H9 (cell line): ENCODE results near the gene FNDC3B. TPM values are rescaled to one million over a fixed set of nuclear protein-coding genes. Genes with fewer than 3 reads are reported as not detected.

Experiments
- DNase-seq: peaks from one replicate; pipeline ENCODE4 v3.0.0-alpha.2; 2017
- H2AFZ ChIP-seq: one replicate; pipeline ENCODE4 v1.6.1; 2013; ENCODE audit warnings: mild to moderate bottlenecking, low read length, control low read depth, moderate library complexity
- H2AK5ac ChIP-seq: 2 replicates; pipeline ENCODE4 v1.6.1; 2013; ENCODE audit warnings: low read length, control low read depth, mixed read lengths; ENCODE audit not compliant: insufficient read length
- H2BK120ac ChIP-seq: one replicate; pipeline ENCODE4 v1.6.1; 2013; ENCODE audit warnings: low read depth, mild to moderate bottlenecking, low read length, control low read depth, inconsistent platforms; ENCODE audit not compliant: poor library complexity, severe bottlenecking
- H2BK12ac ChIP-seq: 2 replicates; pipeline ENCODE4 v1.6.1; 2013; ENCODE audit warnings: low read length, control low read depth, mixed read lengths, low read depth; ENCODE audit not compliant: insufficient read length
- H2BK15ac ChIP-seq: 2 replicates; pipeline ENCODE4 v1.6.1; 2013; ENCODE audit warnings: low read depth, low read length, control low read depth
- H2BK20ac ChIP-seq: one replicate; pipeline ENCODE4 v1.6.1; 2013; ENCODE audit warnings: low read depth, mild to moderate bottlenecking, low read length, control low read depth, inconsistent platforms; ENCODE audit not compliant: poor library complexity, severe bottlenecking
- H2BK5ac ChIP-seq: 2 replicates; pipeline ENCODE4 v1.6.1; 2013; ENCODE audit warnings: low read length, control low read depth, mixed read lengths; ENCODE audit not compliant: insufficient read length
- H3K14ac ChIP-seq: 2 replicates; pipeline ENCODE4 v1.6.1; 2013; ENCODE audit warnings: low read length, control low read depth; ENCODE audit not compliant: insufficient read depth
- H3K18ac ChIP-seq: 2 replicates; pipeline ENCODE4 v1.6.1; 2013; ENCODE audit warnings: low read depth, mild to moderate bottlenecking, mixed read lengths, low read length, control low read depth; ENCODE audit not compliant: insufficient read length
- H3K23ac ChIP-seq: 2 replicates; pipeline ENCODE4 v1.6.1; 2013; ENCODE audit warnings: low read length, control low read depth, mixed read lengths, low read depth; ENCODE audit not compliant: insufficient read length
- H3K23me2 ChIP-seq: 2 replicates; pipeline ENCODE4 v1.6.1; 2013; ENCODE audit warnings: low read depth, mild to moderate bottlenecking, mixed read lengths, low read length, control low read depth; ENCODE audit not compliant: insufficient read length, poor library complexity, severe bottlenecking
- H3K27ac ChIP-seq: 2 replicates; pipeline ENCODE4 v1.5.1; 2013; ENCODE audit warnings: low read length, control low read depth, mixed read lengths, low read depth; ENCODE audit not compliant: insufficient read length
- H3K27me3 ChIP-seq: 2 replicates; pipeline ENCODE4 v1.6.1; 2013; ENCODE audit warnings: low read length, control low read depth, inconsistent platforms; ENCODE audit not compliant: insufficient read depth
- H3K4ac ChIP-seq: 2 replicates; pipeline ENCODE4 v1.6.1; 2013; ENCODE audit warnings: low read depth, mild to moderate bottlenecking, control low read depth, inconsistent platforms, low read length, moderate library complexity
- H3K4me1 ChIP-seq: 2 replicates; pipeline ENCODE4 v1.6.1; 2013; ENCODE audit warnings: low read length, control low read depth, inconsistent platforms; ENCODE audit not compliant: insufficient read depth
- H3K4me2 ChIP-seq: 2 replicates; pipeline ENCODE4 v1.6.1; 2013; ENCODE audit warnings: low read length, control low read depth, mixed read lengths; ENCODE audit not compliant: insufficient read length, insufficient read depth
- H3K56ac ChIP-seq: 2 replicates; pipeline ENCODE4 v1.6.1; 2013; ENCODE audit warnings: low read depth, mild to moderate bottlenecking, mixed read lengths, low read length, control low read depth; ENCODE audit not compliant: insufficient read length
- H3K79me1 ChIP-seq: 2 replicates; pipeline ENCODE4 v1.6.1; 2013; ENCODE audit warnings: low read depth, mild to moderate bottlenecking, moderate library complexity, low read length, control low read depth, inconsistent platforms; ENCODE audit not compliant: insufficient read depth, poor library complexity, severe bottlenecking
- H3K79me2 ChIP-seq: 2 replicates; pipeline ENCODE4 v1.6.1; 2013; ENCODE audit warnings: low read length, control low read depth, inconsistent platforms; ENCODE audit not compliant: insufficient read depth
- H3K9ac ChIP-seq: 2 replicates; pipeline ENCODE4 v1.6.1; 2013; ENCODE audit warnings: low read length, control low read depth, mixed read lengths; ENCODE audit not compliant: insufficient read length; ENCODE audit errors: extremely low read depth
- H3K9me3 ChIP-seq: one replicate; pipeline ENCODE4 v1.6.1; 2013; ENCODE audit warnings: low read depth, low read length, inconsistent platforms; ENCODE audit not compliant: control insufficient read depth
- H3T11ph ChIP-seq: one replicate; pipeline ENCODE4 v1.6.1; 2013; ENCODE audit warnings: mild to moderate bottlenecking, low read length, control low read depth, inconsistent platforms
- H4K20me1 ChIP-seq: one replicate; pipeline ENCODE4 v1.6.1; 2013; ENCODE audit not compliant: control insufficient read depth, insufficient read length, insufficient read depth
- H4K5ac ChIP-seq: 2 replicates; pipeline ENCODE4 v1.6.1; 2013; ENCODE audit warnings: low read depth, mild to moderate bottlenecking, mixed read lengths, low read length, control low read depth; ENCODE audit not compliant: insufficient read length
- H4K8ac ChIP-seq: replicated peaks from 2 replicates; pipeline ENCODE4 v1.6.1; 2013; ENCODE audit warnings: low read length, control low read depth, mixed read lengths, low read depth; ENCODE audit not compliant: insufficient read length
- H4K91ac ChIP-seq: 2 replicates; pipeline ENCODE4 v1.6.1; 2013; ENCODE audit warnings: low read depth, mild to moderate bottlenecking, moderate library complexity, mixed read lengths, low read length, control low read depth; ENCODE audit not compliant: insufficient read length
- H3K27ac Mint-ChIP-seq, 3 experiments: 2 replicates in 2 of 3; 3 replicates in 1 of 3; pipeline ENCODE4 v1.8.0; 2020 to 2021; ENCODE audit warnings: mixed read lengths in 3 of 3, mild to moderate bottlenecking in 1 of 3, moderate library complexity in 1 of 3
- H3K27me3 Mint-ChIP-seq: 2 replicates; pipeline ENCODE4 v1.8.0; 2021; ENCODE audit warnings: low read depth, mild to moderate bottlenecking, moderate library complexity, mixed read lengths
- H3K36me3 Mint-ChIP-seq, 3 experiments: 2 replicates in 2 of 3; 3 replicates in 1 of 3; pipeline ENCODE4 v1.8.0; 2020 to 2021; ENCODE audit warnings: low read depth in 3 of 3, mixed read lengths in 3 of 3; ENCODE audit not compliant: insufficient read depth in 1 of 3
- H3K4me1 Mint-ChIP-seq, 2 experiments: 2 replicates each; pipeline ENCODE4 v1.8.0; 2020; ENCODE audit warnings: mixed read lengths in 2 of 2
- H3K4me3 Mint-ChIP-seq, 2 experiments: 2 replicates in 1 of 2; 3 replicates in 1 of 2; pipeline ENCODE4 v1.8.0; 2020 to 2021; ENCODE audit warnings: mild to moderate bottlenecking in 2 of 2, mixed read lengths in 2 of 2, moderate library complexity in 1 of 2
- H3K9me3 Mint-ChIP-seq, 2 experiments: 2 replicates in 1 of 2; 3 replicates in 1 of 2; pipeline ENCODE4 v1.8.0; 2020; ENCODE audit warnings: mild to moderate bottlenecking in 2 of 2, mixed read lengths in 2 of 2, moderate library complexity in 1 of 2
- CTCF ChIP-seq: fragments of 200-600 bp; sonication (generic); conservative IDR thresholded peaks from 3 replicates; pipeline ENCODE4 v1.8.0; 2021; ENCODE audit warnings: antibody characterized with exemption, mild to moderate bottlenecking
- WGBS: extraction: QIAGEN DNeasy Blood & Tissue Kit; methylation state at CpG from one replicate; pipeline ENCODE4 v1.1.7; 2013; ENCODE audit warnings: missing lambda C conversion rate, low lambda C conversion rate, mixed read lengths; ENCODE audit not compliant: insufficient read length; ENCODE audit errors: extremely low coverage; 5-methylcytosine and 5-hydroxymethylcytosine counted together
- total RNA-seq: library from RNA; stranded (reverse); gene quantifications from 2 replicates; pipeline ENCODE4 v1.2.1, GENCODE V29; 2021

Gene FNDC3B
- total RNA-seq, 1 experiment from 2014 or later: 43.8 TPM

GRCh38 chr3:172391592-172392302 is 352.4 kb downstream of the FNDC3B start:
- Histone ChIP-seq H3K27me3 (no peaks in the 10 kb centered on the region), H2BK5ac (no peak overlapping the region), H3K79me1 (no peaks in the 10 kb centered on the region), H2AFZ (no peak overlapping the region), H3K56ac (no peak overlapping the region), H3K9me3 (no peaks in the 10 kb centered on the region), H3T11ph (no peak overlapping the region), H3K27ac (no peak overlapping the region), H4K20me1 (no peaks in the 10 kb centered on the region), H3K23ac (no peak overlapping the region), H2AK5ac (no peak overlapping the region), H4K8ac (no peak overlapping the region), H3K14ac (no peak overlapping the region), H2BK20ac (no peak overlapping the region), H2BK120ac (no peak overlapping the region), H2BK12ac (no peak overlapping the region), H3K9ac (no peak overlapping the region), H3K79me2 (no peaks in the 10 kb centered on the region), H4K91ac (no peak overlapping the region), H3K4me2 (no peak overlapping the region), H4K5ac (no peak overlapping the region), H3K4ac (no peak overlapping the region), H3K23me2 (no peaks in the 10 kb centered on the region), H3K18ac (no peak overlapping the region), H2BK15ac (no peak overlapping the region), H3K4me1 (no peaks in the 10 kb centered on the region)
- peaks cover 3 to 11% of the 10 kb centered on the region in 2 experiments; a peak in 2 of 4 replicates for H3K4me1 Mint-ChIP-seq
- no peak for TF ChIP-seq CTCF
- H3K9me3 Mint-ChIP-seq: no peaks in the 10 kb centered on the region
- no peaks in the 10 kb centered on the region for H3K27me3 Mint-ChIP-seq
- WGBS: no CpG with 5 or more reads among the region's 5 CpGs
- peak overlapping the region in 1 of 3 experiments; percentile 77; a peak in 3 of 7 replicates for H3K27ac Mint-ChIP-seq
- no peak for DNase-seq
- H3K4me3 Mint-ChIP-seq: no peak overlapping the region
- H3K36me3 Mint-ChIP-seq: peaks cover 9 to 13% (median 12%) of the 10 kb centered on the region in 3 experiments
